Uterus (tissue), 4 donors: ENCODE data around the gene TOMM20. TPM values are rescaled to one million over a fixed set of nuclear protein-coding genes. Genes with fewer than 3 reads are reported as not detected.

Experiments
- DNase-seq, 2 donors: peaks; one replicate each; pipeline ENCODE4 v3.0.0-alpha.2; 2019 to 2020
- H3K27ac ChIP-seq, 2 donors: fragments of 200-600 bp; sonication (generic); 1 replicate in 1 of 2; 2 replicates in 1 of 2; pipeline ENCODE4 v1.5.1; 2016 to 2018
- H3K27me3 ChIP-seq, 2 donors: fragments of 200-600 bp; sonication (generic); one replicate each; pipeline ENCODE4 v1.5.1; 2018 to 2019; ENCODE audit warnings: control low read depth in 1 of 2
- H3K36me3 ChIP-seq, 2 donors: fragments of 200-600 bp; sonication (generic); one replicate each; pipeline ENCODE4 v1.5.1; 2019; ENCODE audit warnings: control low read depth in 1 of 2
- H3K4me1 ChIP-seq, 2 donors: fragments of 200-600 bp; sonication (generic); one replicate each; pipeline ENCODE4 v1.5.1; 2018 to 2019; ENCODE audit warnings: control low read depth in 1 of 2
- H3K4me3 ChIP-seq, 2 donors: fragments of 200-600 bp; sonication (generic); 1 replicate in 1 of 2; 2 replicates in 1 of 2; pipeline ENCODE4 v1.5.1; 2018 to 2019; ENCODE audit warnings: mild to moderate bottlenecking in 1 of 2
- H3K9me3 ChIP-seq, 2 donors: fragments of 200-600 bp; sonication (generic); one replicate each; pipeline ENCODE4 v1.5.1; 2019; ENCODE audit warnings: control low read depth in 1 of 2
- POLR2A ChIP-seq, 2 donors: fragments of 450-650 bp; IDR thresholded peaks; one replicate each; pipeline ENCODE4 v1.6.1; 2016; ENCODE audit warnings: antibody characterized with exemption in 2 of 2, mild to moderate bottlenecking in 1 of 2, moderate library complexity in 1 of 2
- intact Hi-C: fragments of 100-400 bp; cut with DNase I; formaldehyde crosslinking; loops from one replicate; pipeline ENCODE4 v1.15.1; 2023; ENCODE audit warnings: low total_unique reads
- total RNA-seq, 4 donors: library from RNA; depleted of rRNA in 3 of 4; stranded (reverse); fragments of >200 nt in 3 of 4; gene quantifications; one replicate each; pipeline versions ENCODE4 v1.1.0 to v1.2.4, GENCODE V29; 2014 to 2023
- TF ChIP-seq, protein P1 (sequence below), 4 experiments: fragments of 200-600 bp in 2 of 4; fragments of 450-650 bp in 2 of 4; sonication (generic) in 2 of 4; IDR thresholded peaks; one replicate each; pipeline ENCODE4 v1.5.1; 2016 to 2019; ENCODE audit warnings: antibody characterized with exemption in 4 of 4, mild to moderate bottlenecking in 2 of 4, moderate library complexity in 1 of 4
- donor health status: DM: yes; HTN: yes; CAD: no.

TOMM20 gene
- total RNA-seq, 4 donors from 2014 or later = 72.9 to 149 (median 110) TPM

DNA sequence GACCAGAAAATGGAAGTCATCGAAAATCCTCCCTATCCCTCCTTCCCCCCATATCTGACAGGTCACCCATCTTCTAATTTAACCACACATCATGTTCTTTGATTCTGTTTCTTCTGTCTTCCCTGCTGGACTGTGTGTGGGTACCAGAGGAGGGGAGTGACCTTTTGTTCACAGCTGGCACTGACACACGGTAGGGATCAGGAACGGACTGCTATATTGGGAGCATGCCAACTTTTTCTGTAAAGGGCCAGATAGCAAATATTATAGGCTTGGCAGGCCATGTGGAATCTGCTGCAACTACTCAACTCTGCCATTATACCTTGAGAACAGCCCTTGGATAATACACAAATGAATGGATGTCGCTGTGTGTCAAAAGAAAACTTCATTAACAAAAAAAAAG is 7.5 kb upstream of the TOMM20 start:
- H3K4me3 ChIP-seq = no peak overlapping the region
- no peak for DNase-seq
- TF ChIP-seq, protein P1, sequence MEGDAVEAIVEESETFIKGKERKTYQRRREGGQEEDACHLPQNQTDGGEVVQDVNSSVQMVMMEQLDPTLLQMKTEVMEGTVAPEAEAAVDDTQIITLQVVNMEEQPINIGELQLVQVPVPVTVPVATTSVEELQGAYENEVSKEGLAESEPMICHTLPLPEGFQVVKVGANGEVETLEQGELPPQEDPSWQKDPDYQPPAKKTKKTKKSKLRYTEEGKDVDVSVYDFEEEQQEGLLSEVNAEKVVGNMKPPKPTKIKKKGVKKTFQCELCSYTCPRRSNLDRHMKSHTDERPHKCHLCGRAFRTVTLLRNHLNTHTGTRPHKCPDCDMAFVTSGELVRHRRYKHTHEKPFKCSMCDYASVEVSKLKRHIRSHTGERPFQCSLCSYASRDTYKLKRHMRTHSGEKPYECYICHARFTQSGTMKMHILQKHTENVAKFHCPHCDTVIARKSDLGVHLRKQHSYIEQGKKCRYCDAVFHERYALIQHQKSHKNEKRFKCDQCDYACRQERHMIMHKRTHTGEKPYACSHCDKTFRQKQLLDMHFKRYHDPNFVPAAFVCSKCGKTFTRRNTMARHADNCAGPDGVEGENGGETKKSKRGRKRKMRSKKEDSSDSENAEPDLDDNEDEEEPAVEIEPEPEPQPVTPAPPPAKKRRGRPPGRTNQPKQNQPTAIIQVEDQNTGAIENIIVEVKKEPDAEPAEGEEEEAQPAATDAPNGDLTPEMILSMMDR (IDR thresholded peaks at IDR 0.05) = no peak
- TF ChIP-seq POLR2A (IDR thresholded peaks at IDR 0.05) = no peak
- no peaks in the 10 kb centered on the region for H3K4me1 ChIP-seq
- H3K27ac ChIP-seq = no peak overlapping the region
- no peaks in the 10 kb centered on the region for H3K36me3 ChIP-seq
- H3K9me3 ChIP-seq = no peaks in the 10 kb centered on the region
- H3K27me3 ChIP-seq = no peaks in the 10 kb centered on the region
- intact Hi-C loops = no loop called here

GRCh38 chr1:235134171-235134570 is 5.5 kb upstream of the TOMM20 start:
- no peaks in the 10 kb centered on the region for H3K27me3 ChIP-seq
- no peak for TF ChIP-seq POLR2A (IDR thresholded peaks at IDR 0.05)
- TF ChIP-seq, protein P1 (IDR thresholded peaks at IDR 0.05) = no peak
- H3K4me3 ChIP-seq = no peak overlapping the region
- H3K4me1 ChIP-seq = no peaks in the 10 kb centered on the region
- no peaks in the 10 kb centered on the region for H3K9me3 ChIP-seq
- DNase-seq = no peak
- H3K36me3 ChIP-seq = no peaks in the 10 kb centered on the region
- intact Hi-C loops = no loop called here
- H3K27ac ChIP-seq = no peak overlapping the region

DNA sequence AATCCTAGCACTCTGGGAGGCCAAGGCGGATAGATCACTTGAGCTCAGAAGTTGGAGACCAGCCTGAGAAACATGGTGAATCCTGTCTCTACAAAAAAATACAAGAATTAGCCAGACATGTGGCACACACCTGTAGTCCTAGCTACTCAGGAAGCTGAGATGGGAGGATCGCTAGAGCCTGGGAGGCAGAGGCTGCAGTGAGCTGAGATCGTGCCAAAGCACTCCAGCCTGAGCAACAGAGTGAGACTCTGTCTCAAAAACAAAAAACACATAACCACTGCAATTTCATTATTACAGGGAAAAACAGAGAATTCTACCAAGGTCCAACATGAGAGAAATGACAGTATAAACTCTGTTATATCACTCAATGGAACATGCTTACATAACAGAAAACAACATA is 4.4 kb upstream of the TOMM20 start:
- Histone ChIP-seq H3K27me3 (no peaks in the 10 kb centered on the region), H3K9me3 (no peaks in the 10 kb centered on the region), H3K4me1 (no peaks in the 10 kb centered on the region), H3K36me3 (no peaks in the 10 kb centered on the region), H3K4me3 (no peak overlapping the region), H3K27ac (no peak overlapping the region)
- no peak for DNase-seq
- TF ChIP-seq, protein P1 (IDR thresholded peaks at IDR 0.05) = no peak
- no peak for TF ChIP-seq POLR2A (IDR thresholded peaks at IDR 0.05)
- intact Hi-C loops = no loop called here

GRCh38 chr1:235131961-235132360 is 3.3 kb upstream of the TOMM20 start:
- TF ChIP-seq, protein P1 (IDR thresholded peaks at IDR 0.05) = no peak
- no peaks in the 10 kb centered on the region for H3K9me3 ChIP-seq
- intact Hi-C loops = no loop called here
- no peaks in the 10 kb centered on the region for H3K36me3 ChIP-seq
- DNase-seq = no peak
- no peaks in the 10 kb centered on the region for H3K27me3 ChIP-seq
- no peak overlapping the region for H3K4me3 ChIP-seq
- H3K27ac ChIP-seq = no peak overlapping the region
- H3K4me1 ChIP-seq = no peaks in the 10 kb centered on the region

GRCh38 chr1:235130766-235131270 is 2.2 kb upstream of the TOMM20 start:
- H3K27me3 ChIP-seq = no peaks in the 10 kb centered on the region
- no peaks in the 10 kb centered on the region for H3K9me3 ChIP-seq
- no peak overlapping the region for H3K4me3 ChIP-seq
- intact Hi-C loops = no loop called here
- no peaks in the 10 kb centered on the region for H3K4me1 ChIP-seq
- H3K27ac ChIP-seq = no peak overlapping the region
- DNase-seq = no peak
- H3K36me3 ChIP-seq = no peaks in the 10 kb centered on the region
- TF ChIP-seq, protein P1 (IDR thresholded peaks at IDR 0.05) = no peak
